Epithelial cell of proximal tubule (primary cell): ENCODE data around the gene PWWP2B. TPM values are rescaled to one million over a fixed set of nuclear protein-coding genes. Genes with fewer than 3 reads are reported as not detected.

Experiments used
- DNase-seq: peaks from one replicate; pipeline ENCODE4 v3.0.0-alpha.2; 2011; ENCODE audit warnings: low read depth
- H3K4me3 ChIP-seq: 2 replicates; pipeline ENCODE4 v1.5.1; 2011; ENCODE audit warnings: low read depth, mild to moderate bottlenecking, low read length
- total RNA-seq: library from RNA; depleted of rRNA; stranded (reverse); fragments of >200 nt; gene quantifications from 2 replicates; pipeline ENCODE4 v1.2.3, GENCODE V29; 2015
- TF ChIP-seq, protein P1 (sequence below): conservative IDR thresholded peaks from 2 replicates; pipeline ENCODE4 v1.5.1; 2012; ENCODE audit warnings: low read depth, mild to moderate bottlenecking, low read length

PWWP2B gene
- total RNA-seq, 1 donor from 2014 or later, result 11.0 TPM

DNA sequence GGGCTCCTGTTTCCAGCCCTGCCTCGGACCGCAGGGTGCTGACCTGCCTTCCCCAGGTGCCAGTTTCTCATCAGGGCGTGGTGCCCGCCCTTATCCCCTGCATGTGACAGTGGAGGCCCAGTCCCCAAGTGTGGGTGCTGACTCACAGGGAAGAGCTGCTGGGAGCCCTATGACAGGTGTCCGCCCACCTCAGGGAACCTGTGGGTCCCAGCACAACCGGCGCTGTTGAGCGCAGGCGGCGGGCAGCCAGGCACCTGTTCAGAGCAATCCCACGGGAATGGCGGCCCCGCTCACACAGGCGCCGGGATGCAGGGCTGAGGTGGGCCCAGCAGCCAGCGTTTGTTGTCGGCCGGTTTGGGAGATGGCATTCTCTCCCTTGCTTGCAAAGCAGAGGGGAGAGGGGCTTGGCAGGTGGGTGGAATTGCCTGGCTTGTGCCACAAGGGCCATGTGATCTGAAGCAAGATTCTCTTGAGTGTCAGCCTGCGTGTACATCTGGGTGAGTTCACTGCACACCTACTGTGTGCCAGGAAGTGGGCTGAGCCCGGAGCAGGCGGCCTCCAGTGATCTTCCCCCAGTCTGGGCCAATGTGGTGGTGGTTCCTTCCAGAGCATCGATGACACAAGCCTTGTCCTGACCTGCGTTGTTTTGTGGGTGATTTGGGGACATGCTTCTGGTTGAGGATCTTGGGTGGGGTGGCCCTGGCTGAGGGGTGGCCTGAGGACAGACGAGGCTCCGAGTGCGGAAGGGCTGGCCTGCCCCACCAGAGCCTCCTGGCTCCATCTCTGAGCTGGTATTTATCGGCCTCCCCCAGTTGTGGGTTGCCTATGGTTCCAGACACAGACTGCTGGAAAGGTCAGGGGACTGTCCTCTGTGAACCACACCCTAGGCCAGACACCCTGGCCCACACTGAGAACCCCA is 2.4 kb downstream of the PWWP2B start:
- H3K4me3 ChIP-seq, result no peak overlapping the region
- no peak for DNase-seq
- TF ChIP-seq, protein P1, sequence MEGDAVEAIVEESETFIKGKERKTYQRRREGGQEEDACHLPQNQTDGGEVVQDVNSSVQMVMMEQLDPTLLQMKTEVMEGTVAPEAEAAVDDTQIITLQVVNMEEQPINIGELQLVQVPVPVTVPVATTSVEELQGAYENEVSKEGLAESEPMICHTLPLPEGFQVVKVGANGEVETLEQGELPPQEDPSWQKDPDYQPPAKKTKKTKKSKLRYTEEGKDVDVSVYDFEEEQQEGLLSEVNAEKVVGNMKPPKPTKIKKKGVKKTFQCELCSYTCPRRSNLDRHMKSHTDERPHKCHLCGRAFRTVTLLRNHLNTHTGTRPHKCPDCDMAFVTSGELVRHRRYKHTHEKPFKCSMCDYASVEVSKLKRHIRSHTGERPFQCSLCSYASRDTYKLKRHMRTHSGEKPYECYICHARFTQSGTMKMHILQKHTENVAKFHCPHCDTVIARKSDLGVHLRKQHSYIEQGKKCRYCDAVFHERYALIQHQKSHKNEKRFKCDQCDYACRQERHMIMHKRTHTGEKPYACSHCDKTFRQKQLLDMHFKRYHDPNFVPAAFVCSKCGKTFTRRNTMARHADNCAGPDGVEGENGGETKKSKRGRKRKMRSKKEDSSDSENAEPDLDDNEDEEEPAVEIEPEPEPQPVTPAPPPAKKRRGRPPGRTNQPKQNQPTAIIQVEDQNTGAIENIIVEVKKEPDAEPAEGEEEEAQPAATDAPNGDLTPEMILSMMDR, result no peak

DNA sequence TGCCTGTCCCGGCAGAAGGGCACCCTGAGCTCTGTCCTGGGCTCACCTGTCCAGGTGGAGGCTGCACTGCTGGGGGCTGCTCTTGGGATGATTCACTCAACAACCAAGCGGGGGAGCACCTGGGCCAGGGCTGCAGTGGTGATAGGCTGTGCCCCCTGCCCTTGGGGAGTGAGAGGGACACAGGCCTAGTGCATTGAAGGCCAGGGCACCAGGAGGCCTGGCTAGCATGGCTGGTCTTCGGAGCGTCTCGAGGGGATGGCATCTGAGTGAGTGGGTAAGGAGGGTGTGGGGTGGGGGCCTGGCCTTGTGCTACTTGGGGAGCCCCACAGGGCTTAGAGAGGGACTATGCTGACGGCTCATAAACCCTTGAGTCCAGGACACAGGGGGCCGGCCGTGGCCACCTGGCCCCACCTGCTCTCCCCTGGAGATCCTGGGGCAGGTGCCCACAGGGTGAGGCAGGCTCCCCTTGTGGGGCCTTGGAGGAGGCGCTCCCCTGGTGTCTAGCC is 3.1 kb downstream of the PWWP2B start:
- DNase-seq, result no peak
- TF ChIP-seq, protein P1, result no peak
- H3K4me3 ChIP-seq, result no peak overlapping the region

DNA sequence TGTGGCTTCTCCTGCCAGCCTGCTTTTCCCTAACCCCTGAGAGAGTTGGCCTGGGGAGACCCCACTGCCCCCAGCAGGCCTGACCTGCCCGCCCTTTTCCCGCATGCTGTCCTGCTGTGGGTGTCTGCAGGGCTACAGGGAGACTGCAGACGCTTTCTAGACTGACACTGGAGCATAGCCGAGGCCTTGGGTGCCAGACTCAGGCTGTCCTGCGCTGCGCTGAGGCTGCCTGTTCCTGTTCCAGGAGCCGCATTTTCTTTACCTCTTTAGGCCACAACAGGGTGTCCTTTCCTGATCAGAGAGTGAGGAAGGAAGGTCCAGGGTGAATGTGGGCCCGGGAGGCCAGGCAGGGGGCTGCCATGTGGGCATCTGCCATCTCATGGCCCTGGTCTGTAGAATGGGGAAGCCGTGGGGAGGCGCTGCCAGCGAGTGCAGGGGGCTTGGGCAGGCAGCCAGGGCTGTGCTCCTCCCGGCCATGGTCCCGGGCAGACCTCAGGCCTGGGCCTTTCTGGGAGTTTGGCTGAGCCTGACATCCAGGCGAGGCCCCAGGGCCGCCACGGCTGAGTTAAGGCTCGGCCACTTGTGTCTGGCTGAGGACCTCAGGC is 3.6 kb downstream of the PWWP2B start:
- H3K4me3 ChIP-seq, result no peak overlapping the region
- no peak for DNase-seq
- TF ChIP-seq, protein P1, result no peak

DNA sequence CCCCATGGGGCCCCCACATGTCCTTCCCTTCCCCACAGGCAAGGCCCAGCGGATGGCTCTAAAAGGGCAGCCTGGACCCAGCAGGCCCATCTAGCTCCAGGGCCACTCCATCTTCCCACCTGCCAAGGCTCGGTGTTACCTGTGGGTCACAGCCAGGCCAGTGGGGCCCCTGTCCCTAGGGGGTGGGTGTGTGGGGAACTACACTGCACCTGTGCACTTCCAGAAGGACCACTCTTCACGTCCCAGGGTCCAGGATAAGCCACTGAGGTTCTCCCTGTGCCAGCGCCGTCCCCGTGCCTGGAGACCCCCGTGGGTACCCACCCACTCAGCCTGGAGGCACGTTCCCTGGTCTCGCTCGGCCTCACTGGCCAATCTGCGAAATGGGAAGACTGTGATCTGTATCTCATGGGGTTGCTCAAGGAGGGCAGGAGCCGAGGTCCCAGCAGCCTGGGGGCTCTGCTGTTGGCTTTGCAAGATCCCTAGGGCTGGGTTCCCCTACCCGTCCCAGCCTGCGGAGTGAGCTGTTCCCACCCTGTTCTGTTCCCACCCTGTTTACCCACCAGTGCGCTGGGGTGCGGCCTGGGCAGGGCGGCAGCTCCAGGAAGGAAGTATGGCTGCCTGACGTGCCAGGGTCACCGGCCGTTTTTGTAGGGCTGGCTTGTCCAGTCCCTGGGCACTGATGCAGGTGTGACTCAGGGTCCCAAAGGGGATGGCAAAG is 4.6 kb downstream of the PWWP2B start:
- DNase-seq, result no peak

DNA sequence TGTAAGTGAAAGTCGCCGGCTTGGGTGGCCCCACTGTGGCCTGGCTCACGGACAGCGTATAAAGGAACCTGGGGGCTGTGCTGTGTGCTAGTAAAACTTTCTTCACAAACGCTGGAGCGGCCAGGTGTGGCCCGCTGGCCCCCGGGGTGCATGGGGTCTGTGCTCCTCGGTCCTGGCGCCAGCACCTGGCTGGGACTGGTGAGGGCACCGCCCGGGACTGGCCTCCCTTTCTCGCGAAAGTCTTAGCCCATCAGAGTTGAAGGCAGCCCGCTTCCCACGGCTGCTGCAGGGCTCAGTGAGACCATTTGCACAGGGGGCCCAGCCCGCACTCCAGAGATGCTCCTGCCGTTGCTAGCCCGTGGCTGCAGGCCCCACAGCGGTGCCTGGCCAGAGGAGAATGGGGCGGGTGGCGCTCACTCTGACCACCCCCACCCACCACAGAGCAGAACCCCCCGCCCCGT is 5.8 kb downstream of the PWWP2B start:
- DNase-seq, result no peak
- TF ChIP-seq, protein P1, result no peak
- H3K4me3 ChIP-seq, result no peak overlapping the region

More for the DNA sequence above, 4.6 kb downstream of the PWWP2B start:
- TF ChIP-seq, protein P1, result no peak
- no peak overlapping the region for H3K4me3 ChIP-seq

DNA sequence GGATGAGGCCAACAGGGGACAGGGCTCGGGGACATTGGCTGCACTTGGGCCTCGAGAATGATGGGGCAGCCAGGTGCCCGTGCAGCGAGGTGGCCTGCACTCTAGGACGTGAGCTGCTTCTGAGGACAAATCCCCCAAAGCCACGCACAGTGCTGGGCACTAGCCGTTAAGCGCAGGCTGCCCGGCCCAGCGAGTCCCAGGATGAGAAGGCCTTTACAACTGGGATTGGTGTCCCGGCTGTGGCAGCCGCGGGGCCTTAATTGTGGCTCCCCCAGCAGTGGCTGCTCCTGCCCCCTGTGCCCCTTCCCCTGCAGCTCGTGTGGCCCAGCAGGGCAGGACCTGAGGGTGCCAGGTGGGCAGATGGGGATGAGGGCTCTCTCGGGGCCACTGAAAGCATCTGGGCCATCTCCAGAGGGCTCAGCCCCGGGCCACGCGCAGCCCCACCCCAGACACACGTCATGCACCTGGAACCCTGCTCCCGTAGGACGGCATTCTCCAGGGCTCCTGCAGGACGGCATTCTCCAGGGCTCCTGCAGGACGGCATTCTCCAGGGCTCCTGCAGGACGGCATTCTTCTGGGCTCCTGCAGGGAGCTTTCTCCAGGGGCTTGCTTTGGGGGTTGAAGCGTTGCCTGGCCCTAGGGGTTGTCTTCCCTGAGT is 6.6 kb downstream of the PWWP2B start:
- H3K4me3 ChIP-seq, result no peak overlapping the region
- TF ChIP-seq, protein P1, result no peak
- no peak for DNase-seq
